Endothelial cell of umbilical vein (primary cell): Measurements from ENCODE around the gene FOXP1.

Experiments
- CTCF ChIP-seq, 2 donors: IDR thresholded peaks; 1 replicate in 1 of 2; 2 replicates in 1 of 2; pipeline ENCODE4 v1.5.1; 2011; ENCODE audit warnings: low read length in 2 of 2, mild to moderate bottlenecking in 2 of 2, moderate library complexity in 2 of 2, control low read depth in 1 of 2, inconsistent platforms in 1 of 2, low read depth in 1 of 2; ENCODE audit not compliant: insufficient read depth in 1 of 2; ENCODE audit errors: extremely low read depth in 1 of 2
- EZH2 ChIP-seq: IDR thresholded peaks from 2 replicates; pipeline ENCODE4 v1.6.1; 2012; ENCODE audit warnings: borderline replicate concordance, low read depth, mild to moderate bottlenecking, moderate library complexity, low read length, inconsistent platforms; ENCODE audit not compliant: severe bottlenecking
- FOS ChIP-seq: IDR thresholded peaks from 2 replicates; pipeline ENCODE4 v1.6.1; 2011; ENCODE audit warnings: mild to moderate bottlenecking, low read length, moderate library complexity, borderline replicate concordance; ENCODE audit not compliant: insufficient read depth
- MAX ChIP-seq: IDR thresholded peaks from 2 replicates; pipeline ENCODE4 v1.6.1; 2011; ENCODE audit not compliant: insufficient read depth, insufficient read length
- POLR2A ChIP-seq: IDR thresholded peaks from 2 replicates; pipeline ENCODE4 v1.6.1; 2012; ENCODE audit warnings: low read depth, mild to moderate bottlenecking, control low read depth, low read length

- TF ChIP-seq CTCF (IDR thresholded peaks at IDR 0.05; ENCODE audit: extremely low read depth in 1 of 2, insufficient read depth in 1 of 2, low read depth in 1 of 2, low read length in 2 of 2) (no peak), FOS (no peak), MAX (no peak), EZH2 (no peak), POLR2A (no peak)
Observed at GRCh38 chr3:71360764-71361163, 222.8 kb downstream of the FOXP1 start.
